ENCODE data around the gene ALKBH2. TPM values are rescaled to one million over a fixed set of nuclear protein-coding genes. Genes with fewer than 3 reads are reported as not detected.

The ALKBH2 gene
- total and polyA plus RNA-seq, 2 experiments from 2014 or later, result 16.4 to 35.9 TPM

Small RNAs within 50 kb of the gene (small RNA-seq; reads per million reads assigned to genes)
- gene RNA5SP372 (ENCODE audit: low replicate concordance), result 0.15 reads per million

Other genes with a start within 250 kb of the ALKBH2 start
- 10.8 and 11.8 TPM in 2 replicates for gene SSH1, start 235.9 kb downstream of the ALKBH2 start, total RNA-seq (2014; rRNA removed; shearing (Covaris generic))
- gene SSH1, start 235.9 kb downstream of the ALKBH2 start, polyA plus RNA-seq (2016; fragmentation: Nextera tagmentation; extraction: Ambion mirVana), result 3.4 and 3.6 TPM in 2 replicates
- gene DAO, start 213.4 kb downstream of the ALKBH2 start, total RNA-seq (2014; rRNA removed; shearing (Covaris generic)), result not detected in 2 replicates
- gene DAO, start 213.4 kb downstream of the ALKBH2 start, polyA plus RNA-seq (2016; fragmentation: Nextera tagmentation; extraction: Ambion mirVana), result not detected in 2 replicates
- gene SVOP, start 72.4 kb downstream of the ALKBH2 start, total RNA-seq (2014; rRNA removed; shearing (Covaris generic)), result 0.10 TPM in 1 of 2 replicates, not detected in the other
- gene SVOP, start 72.4 kb downstream of the ALKBH2 start, polyA plus RNA-seq (2016; fragmentation: Nextera tagmentation; extraction: Ambion mirVana), result not detected in 2 replicates
- gene USP30, start 40.9 kb downstream of the ALKBH2 start, total RNA-seq (2014; rRNA removed; shearing (Covaris generic)), result 5.0 and 6.1 TPM in 2 replicates
- gene USP30, start 40.9 kb downstream of the ALKBH2 start, polyA plus RNA-seq (2016; fragmentation: Nextera tagmentation; extraction: Ambion mirVana), result 2.3 and 2.9 TPM in 2 replicates
- 209 and 278 TPM in 2 replicates for gene UNG, start 4.1 kb upstream of the ALKBH2 start, total RNA-seq (2014; rRNA removed; shearing (Covaris generic))
- 90.5 and 94.2 TPM in 2 replicates for gene UNG, start 4.1 kb upstream of the ALKBH2 start, polyA plus RNA-seq (2016; fragmentation: Nextera tagmentation; extraction: Ambion mirVana)
- 14.5 and 15.4 TPM in 2 replicates for gene ACACB, start 23.1 kb upstream of the ALKBH2 start, total RNA-seq (2014; rRNA removed; shearing (Covaris generic))
- 5.2 and 6.2 TPM in 2 replicates for gene ACACB, start 23.1 kb upstream of the ALKBH2 start, polyA plus RNA-seq (2016; fragmentation: Nextera tagmentation; extraction: Ambion mirVana)
- gene FOXN4, start 215.8 kb upstream of the ALKBH2 start, total RNA-seq (2014; rRNA removed; shearing (Covaris generic)), result 0.35 TPM in 1 of 2 replicates, not detected in the other
- gene FOXN4, start 215.8 kb upstream of the ALKBH2 start, polyA plus RNA-seq (2016; fragmentation: Nextera tagmentation; extraction: Ambion mirVana), result 0.43 and 0.47 TPM in 2 replicates